Activated naive CD8-positive, alpha-beta T cell treated with anti-CD3 and anti-CD28 coated beads, Interleukin-2, amount 50 U/mL, for 16 hours (primary cell): Measurements from ENCODE around the gene NYAP1.
A peak's percentile ranks its signal among the peaks of the same experiment; 100 is the strongest.

Source experiments
- DNase-seq: peaks from one replicate; pipeline ENCODE4 v3.0.0-alpha.2; 2020; ENCODE audit warnings: low read depth, low spot score

The NYAP1 gene

DNA sequence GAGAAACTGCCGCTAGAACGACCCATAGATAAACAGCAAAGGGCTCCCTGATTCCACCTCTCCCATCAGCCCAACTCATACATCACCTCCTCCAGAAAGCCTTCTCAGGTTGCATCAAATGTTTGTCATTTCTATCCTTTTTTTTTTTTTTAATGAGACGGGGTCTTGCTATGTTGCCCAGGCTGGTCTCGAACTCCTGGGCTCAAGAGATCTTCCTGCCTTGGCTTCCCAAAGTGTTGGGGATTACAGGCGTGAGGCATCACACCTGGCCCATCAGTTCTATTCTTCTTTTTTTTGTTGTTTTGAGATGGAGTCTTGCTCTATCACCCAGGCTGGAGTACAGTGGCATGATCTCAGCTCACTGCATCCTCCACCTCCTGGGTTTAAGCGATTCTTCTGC is 26.7 kb upstream of the NYAP1 start:
- no peak for DNase-seq

DNA sequence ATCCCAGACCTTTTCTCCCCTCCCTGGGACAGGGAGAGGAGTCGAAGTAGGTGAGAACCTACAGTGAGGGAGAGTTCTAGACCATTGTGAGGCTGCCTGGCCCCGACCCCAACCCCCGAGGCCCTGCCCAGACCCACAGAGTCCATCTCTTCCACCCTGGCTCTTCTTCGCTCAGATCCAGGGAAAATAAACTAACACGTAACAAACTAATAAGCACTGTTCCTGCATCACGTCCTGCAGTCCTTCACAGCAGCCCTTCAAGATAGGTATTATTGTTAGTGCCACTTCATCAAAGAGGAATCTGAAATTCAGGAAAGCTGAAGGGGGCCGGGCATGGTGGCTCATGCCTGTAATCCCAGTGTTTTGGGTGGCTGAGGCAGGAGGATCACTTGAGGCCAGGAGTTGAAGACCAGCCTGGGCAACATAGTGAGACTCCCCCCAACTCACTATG is 19.5 kb upstream of the NYAP1 start, which contains the start of gene SPACDR:
Gene SPACDR, minus strand, starts transcription at position 51 of the 451 bp plus-strand sequence. CDS start 235 bp downstream, outside the sequence.
- no peak for DNase-seq

DNA sequence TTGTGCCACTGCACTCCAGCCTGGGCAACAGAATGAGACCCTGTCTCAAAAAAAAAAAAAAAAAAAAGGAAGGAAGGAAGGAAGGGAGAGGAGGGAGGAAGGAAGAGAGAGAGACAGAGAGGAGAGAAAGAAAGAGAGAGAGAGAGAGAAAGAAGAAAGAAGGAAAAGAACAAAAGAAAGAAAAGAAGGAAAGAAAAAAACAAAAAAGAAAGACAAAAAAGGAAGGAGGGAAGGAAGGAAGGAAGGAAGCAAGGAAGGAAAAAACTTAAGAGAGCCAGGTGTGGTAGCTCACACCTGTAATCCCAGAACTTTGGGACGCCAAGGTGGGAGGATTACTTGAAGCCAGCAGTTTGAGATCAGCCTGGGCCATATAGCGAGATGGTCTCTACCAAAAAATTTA is 18.9 kb upstream of the NYAP1 start:
- DNase-seq: no peak

DNA sequence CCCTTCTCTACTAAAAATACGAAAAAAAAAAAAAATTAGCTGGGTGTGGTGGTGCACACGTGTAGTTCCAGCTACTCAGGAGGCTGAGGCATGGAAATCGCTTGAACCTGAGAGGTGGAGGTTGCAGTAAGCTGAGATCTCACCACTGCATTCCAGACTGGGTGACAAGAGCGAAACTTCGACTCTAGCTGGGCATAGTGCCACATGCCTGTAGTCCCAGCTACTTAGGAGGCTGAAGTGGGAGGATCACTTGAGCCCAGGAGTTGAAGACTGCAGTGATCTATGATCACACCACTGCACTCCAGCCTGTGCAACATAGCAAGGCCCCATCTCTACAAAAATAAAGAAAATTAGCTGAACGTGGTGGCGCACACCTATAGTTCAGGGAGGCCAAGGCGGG is 18.4 kb upstream of the NYAP1 start:
- no peak for DNase-seq

DNA sequence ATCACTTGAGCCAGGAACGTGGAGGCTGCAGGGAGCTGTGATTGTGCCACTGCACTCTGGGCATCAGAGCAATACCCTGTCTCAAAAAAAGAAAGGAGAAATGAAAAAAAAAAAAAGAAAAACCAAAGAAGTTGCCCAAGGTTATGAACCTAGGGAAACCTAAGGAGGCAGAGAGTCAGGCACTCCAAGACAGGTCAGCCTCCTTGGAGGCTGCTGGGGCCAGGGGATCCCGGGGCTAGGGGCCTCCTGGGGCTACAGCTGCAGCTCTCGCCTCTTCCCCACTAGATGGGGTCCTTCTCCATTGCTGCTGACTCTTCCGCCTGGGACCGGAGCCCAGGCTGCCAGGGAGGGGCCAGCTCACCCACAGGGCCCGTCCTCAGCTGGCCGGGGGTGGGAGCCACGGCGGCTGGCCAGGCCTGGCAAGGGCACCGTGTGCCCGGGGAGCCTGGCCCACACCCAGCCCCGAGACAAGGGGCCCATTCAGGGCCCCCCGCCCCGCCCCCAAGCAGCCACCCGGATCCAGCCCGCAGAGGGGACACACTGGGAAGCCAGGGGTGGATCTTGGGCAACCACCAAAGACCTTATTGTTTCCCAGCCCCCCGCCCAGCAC is 17.9 kb upstream of the NYAP1 start:
- no peak for DNase-seq

DNA sequence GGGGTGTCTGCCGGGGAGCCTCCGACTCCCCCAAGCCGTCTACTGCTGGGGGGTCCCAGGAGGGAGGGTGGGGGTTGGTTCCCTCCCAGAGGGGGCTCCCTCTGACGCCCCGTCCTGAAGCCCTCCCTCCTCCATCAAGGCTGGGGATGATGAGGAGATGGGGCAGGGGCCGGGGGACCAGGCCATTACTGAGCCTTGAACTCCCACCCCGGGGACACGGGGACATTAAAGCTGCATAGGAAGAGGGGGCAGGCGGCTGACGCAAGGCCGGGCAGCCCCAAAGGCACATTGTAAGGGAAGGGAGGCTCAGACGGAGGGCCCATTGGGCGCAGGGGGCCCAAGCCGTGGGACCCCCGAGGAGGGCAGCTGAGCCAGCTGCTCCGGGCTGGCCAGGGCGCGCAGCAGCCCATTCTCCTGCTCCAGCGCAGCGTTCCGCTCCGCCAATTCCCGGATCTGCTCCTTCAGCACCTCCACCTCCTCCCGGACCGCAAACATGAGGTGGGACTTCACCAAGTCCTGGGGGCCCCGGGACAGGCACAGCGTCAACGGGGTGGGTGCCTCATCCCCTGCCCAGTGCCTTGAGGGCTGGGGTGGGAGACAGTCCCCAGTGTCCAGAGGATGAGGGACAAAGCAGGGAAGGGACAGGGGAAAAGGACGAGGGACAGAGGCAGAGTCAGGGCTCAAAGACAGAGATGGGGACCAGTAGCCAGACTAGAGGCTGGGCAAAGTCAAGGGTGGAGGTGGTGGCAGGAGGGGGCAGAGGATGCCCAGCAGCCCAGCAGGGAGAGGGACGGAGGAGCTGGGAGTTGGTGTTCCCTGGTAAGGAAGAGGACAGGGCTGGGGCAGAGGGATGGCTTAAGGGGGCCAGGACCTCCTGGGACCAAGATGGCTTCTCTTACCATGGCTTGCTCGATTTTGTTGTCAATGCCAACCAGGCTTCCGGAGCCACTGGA is 16.8 kb upstream of the NYAP1 start:
- DNase-seq: no peak

DNA sequence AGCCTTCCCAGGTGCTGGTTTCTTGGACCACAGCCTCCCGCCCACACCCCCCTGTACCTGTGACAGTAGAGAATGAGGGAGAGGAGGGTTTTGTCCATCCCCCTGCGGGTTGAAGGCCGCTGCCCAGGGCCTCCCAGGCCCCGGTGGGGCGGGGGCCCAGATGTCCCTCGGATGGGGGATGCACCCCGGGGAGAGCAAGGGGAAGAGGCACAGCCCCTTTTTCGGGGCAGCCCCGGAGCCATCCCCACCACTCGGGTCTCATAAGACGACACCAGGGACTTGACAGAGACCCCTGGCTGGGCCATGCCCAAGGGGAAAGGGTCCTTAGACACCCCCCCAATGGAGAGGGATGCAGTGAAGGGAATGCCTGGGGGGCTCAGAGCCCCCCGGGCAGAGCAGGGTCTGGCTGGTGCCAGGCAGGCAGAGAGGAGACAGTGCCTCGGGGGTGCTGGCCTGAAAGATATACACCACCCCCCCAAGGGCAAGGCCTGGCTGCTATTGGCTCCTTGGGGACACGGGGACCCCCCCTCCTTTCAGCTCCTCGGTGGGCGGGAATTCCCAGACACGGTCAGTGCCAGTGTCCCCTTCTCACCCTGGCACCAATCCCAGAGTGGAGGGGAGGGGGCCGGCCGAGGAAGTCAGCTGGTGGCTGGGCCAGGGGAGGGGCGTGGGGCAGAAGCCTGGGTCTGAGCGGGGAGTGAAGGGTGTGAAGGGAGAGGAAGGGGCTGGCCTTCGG is 15.9 kb upstream of the NYAP1 start:
- no peak for DNase-seq

DNA sequence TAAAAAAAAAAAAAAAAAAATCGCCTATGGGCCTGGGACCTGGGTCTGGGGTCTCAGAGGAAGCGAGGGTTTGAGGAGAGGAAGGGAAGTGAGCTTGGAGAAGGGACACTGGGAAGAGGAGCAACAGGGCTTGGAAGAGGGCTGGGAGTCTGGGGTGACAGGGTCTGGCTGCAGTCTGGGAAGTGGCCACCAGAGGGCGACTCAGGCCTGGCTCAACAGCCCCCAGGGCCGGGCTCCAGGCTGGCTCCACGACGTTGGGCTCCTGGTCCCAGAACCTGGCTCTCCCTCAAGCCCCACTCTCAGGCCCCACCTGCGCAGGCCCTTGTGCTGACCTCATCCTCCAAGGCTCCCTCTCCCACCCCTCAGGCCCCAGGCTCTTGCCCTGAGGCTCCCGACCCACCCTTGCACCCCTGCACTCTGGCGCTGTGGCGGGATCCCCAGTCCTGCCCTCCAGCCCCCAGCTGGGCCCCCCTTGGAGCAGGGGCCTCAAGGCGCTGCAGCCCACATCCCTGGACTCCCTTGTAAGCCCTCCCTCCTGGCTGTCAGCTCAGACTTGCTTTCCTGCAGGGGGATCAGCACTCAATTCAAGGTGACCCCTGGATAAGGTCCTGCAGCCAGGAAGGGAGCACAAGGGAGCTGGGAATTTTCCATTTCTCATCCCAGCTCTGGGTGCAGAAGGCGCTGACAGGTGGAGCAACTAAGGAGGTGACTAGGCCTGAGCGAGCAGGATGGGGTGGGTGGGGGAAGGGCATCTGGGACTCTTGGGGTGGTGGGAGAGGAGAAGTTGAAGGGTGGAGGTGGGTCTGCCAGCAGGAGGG is 14.3 kb upstream of the NYAP1 start:
- DNase-seq: peak; percentile 51

DNA sequence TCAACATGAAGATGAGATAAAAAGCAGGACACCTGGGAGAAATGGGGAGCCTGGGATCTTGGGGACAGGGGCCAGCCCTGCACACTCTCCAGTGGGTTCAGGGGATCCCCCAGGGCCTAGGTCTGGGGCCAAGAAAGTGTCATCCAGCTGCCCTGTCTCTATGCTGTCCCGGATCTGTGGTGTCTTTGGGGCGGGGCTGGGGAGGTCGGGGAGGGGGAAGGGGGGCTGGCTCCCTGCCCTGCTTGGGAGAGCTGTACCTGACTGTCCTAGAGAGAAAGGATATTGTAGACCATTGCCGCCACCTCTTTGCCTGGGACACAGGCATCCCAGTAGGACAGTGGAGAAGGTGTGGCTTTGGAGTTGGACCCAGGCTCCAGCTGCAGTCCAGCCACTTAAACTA is 12.7 kb upstream of the NYAP1 start:
- DNase-seq: no peak

DNA sequence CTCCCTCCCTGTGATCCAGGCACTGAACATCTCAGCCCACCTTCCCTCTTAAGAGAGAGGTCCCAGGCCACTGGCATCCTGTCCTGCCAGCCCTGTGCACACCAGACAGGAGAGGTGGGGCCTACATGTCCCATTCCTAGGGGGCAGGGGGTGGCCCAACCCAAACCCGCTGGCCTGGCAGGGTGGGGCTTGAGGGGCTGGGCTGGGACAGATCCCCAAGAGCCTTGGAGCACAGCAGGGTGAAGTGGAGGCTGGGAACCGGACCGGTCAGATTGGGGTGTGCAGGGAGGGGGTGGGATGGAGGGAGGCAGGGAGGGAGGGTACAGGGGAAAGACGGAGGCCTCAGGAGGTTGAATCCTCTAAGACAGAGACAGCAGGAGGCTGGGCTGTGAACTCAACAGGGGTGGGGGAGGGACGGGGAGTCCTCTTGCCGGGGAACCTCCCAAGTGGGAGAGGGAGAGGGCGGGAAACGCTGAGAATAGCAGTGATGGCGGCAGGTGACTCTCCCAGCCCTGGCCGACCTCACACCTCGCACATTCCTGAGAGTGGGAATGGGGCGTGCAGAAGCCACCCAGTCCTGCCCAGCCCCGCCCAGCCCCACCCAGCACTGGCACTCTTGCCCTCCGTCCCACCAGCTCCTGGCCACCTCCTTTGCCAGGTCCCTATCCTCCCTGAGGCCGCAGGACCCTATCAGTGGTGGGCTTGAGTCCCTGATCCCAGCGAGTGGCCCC is 11.4 kb upstream of the NYAP1 start:
- DNase-seq: no peak

DNA sequence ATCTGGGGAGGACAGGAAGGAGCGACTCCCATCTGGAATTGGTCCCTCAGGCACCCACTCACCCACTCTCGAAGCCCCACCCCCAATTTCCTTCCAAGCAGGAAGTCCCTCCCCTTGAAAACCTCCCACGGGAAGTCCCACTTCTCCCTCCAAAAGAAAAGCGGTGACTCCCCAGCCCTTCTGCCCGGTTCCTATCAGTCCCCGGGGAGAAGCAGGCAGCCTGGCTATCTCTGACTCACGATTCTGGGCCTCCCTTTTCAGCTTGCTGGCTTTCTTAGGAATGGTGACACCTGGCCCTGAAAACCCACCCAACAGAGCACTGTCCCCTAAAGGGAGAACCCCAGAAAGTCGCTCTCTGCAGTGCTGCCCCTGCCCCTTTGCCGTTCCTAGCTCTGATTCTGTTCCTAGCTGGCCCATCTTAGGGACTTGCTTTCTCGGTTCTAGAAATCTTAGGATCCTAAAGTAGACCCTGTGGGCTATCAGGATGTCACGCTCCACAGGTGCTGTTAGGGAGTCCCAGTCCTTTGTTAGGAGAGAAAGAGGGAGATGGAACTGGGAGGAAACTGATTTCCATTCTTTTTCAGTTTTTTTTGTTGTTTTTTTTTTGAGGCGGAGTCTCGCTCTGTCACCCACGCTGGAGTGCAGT is 10.8 kb upstream of the NYAP1 start:
- no peak for DNase-seq

DNA sequence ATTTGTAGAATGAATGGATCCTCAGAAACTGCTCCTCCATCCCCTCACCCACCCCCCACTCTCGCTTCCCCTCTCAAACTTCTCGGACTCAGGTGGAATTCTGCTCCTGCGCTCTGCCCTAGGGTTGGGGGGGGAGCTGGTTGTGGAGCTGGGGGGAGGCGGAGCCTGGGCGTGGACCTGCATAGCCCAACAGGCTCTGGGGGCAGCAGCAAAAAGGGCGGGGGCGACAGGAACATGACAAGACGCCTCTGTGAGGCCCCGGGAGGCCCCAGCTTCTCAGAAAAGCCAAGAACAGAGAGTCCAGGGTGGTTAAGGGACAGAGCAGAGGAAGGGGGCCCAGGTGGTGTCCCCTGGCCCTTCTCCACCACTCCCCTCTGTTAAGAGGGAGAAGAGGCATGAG is 8.2 kb upstream of the NYAP1 start:
- DNase-seq: no peak

DNA sequence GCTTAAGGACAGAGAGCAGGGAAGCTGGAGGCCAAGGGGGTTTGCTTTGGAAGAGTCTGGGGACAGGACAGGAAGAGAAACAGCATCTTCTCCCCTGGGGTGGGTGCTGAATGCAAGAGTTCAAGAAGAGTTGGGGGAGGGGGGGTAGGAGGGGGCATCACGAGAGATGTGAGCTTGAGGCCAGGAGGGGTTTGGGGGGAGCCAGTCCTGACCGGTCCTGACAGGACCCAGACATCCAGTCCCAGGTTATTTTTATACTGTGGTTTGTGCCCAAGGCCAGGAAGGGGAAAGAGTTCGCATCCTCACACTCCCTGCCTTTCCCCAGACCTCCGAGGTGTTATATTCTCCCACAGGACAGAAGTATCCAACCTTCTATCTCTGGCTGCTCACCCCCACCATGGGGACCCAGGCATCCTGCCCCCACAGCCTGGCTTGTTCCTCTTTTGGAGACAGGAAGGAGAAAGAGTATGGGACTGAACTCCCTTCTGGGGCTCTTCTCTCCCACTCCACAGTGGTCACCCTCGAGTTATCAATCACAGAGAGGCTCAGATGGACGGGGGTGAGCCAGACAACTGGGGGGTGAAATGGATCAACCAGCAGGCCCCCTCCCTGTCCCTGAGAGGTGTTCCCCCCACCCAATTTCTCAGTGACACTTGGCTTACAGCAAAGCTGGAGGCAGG is 7.5 kb upstream of the NYAP1 start:
- no peak for DNase-seq

DNA sequence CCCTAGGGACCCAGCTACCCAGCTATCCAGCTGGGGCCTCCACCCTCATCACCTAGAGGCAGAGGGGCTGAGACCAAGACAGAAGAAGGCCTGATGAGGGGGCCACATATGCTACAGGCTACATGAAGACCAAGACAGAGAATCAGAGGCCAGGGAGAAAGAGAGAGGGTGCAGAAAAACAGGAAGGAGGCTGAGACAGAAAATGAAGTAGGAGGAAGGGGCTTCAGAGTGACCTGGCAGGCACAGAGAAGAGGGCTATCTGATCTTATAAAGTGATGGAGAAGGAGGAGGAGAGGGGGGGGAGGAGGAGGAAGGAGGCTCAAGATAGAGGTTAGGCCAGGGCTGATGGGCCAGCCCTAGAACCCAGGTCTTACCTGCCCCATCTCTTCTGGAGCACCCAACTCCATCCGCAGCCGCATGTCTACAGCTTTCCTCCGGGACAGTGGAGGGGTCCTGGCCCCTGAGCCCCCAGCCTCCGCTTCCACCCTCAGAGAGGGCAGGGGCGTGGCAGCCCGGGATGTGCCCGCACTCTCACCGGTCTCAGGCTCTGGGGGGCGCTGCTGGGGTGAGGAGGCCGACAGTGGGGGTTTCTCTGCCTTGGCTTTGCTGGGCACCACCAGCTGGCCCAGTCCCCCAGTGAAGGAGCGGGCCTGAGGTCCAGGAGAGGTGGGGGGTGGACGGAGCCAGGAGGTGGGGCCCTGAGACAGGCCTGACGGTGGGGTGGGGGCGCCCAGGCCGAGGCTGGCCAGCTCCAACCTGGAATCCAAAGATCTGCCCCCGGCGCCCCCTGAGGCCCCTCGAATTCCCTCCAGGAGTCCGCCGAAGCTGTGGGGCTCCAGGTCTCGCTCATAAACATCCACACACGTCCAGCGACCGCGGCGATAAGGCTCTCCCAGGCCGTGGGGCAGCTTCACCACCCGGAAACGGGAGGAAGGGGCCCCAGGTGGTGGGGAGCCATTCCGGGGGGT is 6.5 kb upstream of the NYAP1 start:
- DNase-seq: no peak

DNA sequence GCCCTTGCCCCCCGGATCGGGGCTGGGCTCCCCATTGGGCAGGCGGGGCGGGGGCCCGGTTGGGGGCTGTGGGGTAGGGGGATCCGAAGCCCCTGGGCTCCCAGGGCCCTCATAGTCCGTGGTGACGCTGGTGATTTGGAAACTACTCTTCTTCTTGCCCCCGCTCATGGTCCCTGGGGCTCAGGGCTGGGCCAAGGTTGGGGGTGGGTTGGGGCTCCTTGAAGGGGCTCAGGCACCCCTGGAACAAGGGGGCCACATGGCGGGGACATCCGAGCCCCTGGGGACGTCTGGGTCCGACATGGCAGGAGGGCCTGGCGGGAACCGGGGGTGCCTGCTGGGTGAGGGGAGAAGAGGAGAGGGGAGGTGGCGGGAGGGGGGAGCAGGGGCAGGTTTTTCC is 5.9 kb upstream of the NYAP1 start:
- DNase-seq: no peak

DNA sequence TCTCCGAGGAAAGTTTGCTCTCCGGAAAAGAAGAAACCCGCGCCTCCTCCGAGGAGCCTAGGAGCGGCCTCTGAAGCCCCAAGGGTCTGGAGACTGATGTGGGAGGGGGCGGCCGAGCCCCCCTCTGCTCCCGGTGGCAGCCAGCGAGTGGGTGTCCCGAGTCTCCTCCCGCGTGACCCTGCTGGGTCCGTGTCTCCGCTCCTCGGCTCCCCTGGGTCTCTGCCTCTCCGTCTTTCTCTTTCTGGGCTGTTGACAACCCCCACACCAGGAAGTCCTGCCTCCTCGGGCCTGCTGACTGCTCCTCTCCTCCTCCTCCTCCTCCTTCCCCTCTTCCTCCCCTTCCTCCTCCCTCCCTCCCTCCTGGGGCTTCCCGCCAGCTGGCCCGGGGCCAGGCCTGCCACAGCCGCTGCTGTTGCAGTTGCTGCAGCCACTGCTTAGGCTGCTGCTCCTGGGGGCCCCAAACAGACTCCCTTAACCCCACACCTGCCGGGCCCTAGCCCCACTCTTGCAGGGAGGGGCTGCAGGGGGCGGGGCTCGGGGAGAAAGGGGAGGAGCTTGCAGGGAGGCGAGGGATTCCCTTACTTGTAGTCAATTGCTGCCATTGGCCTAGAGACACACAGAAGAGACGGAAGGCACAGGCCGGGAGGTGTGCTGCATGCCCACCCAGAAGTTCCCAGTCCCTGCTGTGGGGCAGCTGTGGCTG is 4.6 kb upstream of the NYAP1 start, which contains the start of gene TSC22D4:
Gene TSC22D4, minus strand, starts transcription at position 257 of the 703 bp plus-strand sequence. CDS start 1,176 bp downstream, outside the sequence.
- DNase-seq: peak; percentile 70

DNA sequence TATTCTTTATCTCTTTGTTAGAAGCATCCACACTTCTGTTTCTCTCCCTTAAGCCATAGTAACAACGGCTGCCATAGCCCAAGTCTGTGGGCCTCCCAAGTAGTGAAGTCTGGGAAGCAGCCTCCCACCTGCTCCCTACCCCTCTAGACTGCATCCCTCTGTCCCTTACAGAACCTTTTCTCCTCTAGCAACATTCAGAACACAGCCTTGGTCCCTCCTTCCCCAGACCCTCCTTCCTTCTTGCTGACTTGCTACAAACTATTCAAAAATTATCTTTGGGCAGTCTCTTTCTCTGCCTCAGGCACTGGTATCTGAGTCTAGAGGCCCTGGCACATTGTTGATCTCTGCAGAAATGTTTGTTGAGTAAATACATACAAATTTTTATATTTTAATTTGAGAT is 2.3 kb upstream of the NYAP1 start:
- DNase-seq: no peak

DNA sequence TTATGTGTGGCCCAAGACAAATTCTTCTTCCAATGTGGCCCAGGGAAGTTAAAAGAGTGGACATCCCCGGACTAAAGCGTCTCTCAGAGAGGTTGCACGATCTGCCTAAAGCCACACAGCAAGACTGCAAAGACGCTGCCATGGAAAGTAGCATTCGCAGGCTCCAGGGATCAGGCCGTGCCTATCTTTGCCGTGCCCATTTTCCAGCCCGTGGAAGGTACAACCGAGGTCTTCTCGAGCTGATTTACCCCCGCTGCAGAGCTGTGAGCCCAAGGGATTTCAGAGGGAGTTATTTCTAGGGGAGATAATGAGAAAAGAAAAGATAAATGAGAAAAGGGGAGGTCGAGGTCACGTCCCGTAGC is 1.0 kb upstream of the NYAP1 start:
- no peak for DNase-seq
